HL-60 (cell line): Measurements from ENCODE around the gene EGLN3.

Source experiments
- CTCF ChIP-seq: IDR thresholded peaks from one replicate; pipeline ENCODE4 v1.5.1; 2011; ENCODE audit warnings: low read length, control low read depth, inconsistent platforms; ENCODE audit not compliant: insufficient read depth
- GABPA ChIP-seq: IDR thresholded peaks from 2 replicates; pipeline ENCODE4 v1.6.1; 2012; ENCODE audit warnings: low read depth

- no peak for TF ChIP-seq CTCF
- no peak for TF ChIP-seq GABPA
Observed at GRCh38 chr14:33917661-33918060, 33.2 kb downstream of the EGLN3 start.
